Prostate gland (tissue), 2 donors: ENCODE results near the gene CRBN.

Experiments used
- POLR2A ChIP-seq: fragments of 450-650 bp; IDR thresholded peaks from one replicate; pipeline ENCODE4 v1.6.1; 2016; ENCODE audit warnings: antibody characterized with exemption, mild to moderate bottlenecking
- TF ChIP-seq, protein P1 (sequence below), 4 experiments: fragments of 200-600 bp in 2 of 4; fragments of 450-650 bp in 2 of 4; sonication (generic) in 2 of 4; IDR thresholded peaks; 1 replicate in 3 of 4; 2 replicates in 1 of 4; pipeline ENCODE4 v1.5.1; 2016 to 2019; ENCODE audit warnings: antibody characterized with exemption in 4 of 4, mild to moderate bottlenecking in 2 of 4, moderate library complexity in 2 of 4

DNA sequence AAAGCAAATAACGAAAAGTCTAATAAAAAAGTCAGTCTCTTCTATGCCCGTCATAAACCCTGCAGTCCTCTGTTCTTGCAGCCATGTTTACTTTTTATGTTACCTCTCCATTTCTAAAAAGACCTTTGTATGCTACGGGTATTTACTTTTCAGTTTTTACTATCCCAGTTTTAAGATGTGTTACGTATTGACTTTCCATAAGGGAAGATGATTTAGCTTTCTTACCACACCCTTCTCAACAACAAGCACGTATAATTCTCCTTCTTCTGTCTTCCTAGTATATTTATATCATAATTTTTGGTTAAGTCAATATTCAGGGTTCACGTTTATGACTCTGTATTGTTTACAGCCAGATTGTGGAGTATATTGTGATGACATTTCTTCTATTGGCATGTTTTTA, 42.0 kb downstream of the CRBN start:
- TF ChIP-seq POLR2A: no peak
- TF ChIP-seq, protein P1, sequence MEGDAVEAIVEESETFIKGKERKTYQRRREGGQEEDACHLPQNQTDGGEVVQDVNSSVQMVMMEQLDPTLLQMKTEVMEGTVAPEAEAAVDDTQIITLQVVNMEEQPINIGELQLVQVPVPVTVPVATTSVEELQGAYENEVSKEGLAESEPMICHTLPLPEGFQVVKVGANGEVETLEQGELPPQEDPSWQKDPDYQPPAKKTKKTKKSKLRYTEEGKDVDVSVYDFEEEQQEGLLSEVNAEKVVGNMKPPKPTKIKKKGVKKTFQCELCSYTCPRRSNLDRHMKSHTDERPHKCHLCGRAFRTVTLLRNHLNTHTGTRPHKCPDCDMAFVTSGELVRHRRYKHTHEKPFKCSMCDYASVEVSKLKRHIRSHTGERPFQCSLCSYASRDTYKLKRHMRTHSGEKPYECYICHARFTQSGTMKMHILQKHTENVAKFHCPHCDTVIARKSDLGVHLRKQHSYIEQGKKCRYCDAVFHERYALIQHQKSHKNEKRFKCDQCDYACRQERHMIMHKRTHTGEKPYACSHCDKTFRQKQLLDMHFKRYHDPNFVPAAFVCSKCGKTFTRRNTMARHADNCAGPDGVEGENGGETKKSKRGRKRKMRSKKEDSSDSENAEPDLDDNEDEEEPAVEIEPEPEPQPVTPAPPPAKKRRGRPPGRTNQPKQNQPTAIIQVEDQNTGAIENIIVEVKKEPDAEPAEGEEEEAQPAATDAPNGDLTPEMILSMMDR (IDR thresholded peaks at IDR 0.05): no peak
